ENCODE results near the gene COL1A1. TPM values are rescaled to one million over a fixed set of nuclear protein-coding genes. Genes with fewer than 3 reads are reported as not detected.

Gene COL1A1
- total and polyA plus RNA-seq, 3 donors from 2014 or later: 32.5 to 557 (median 35.1) TPM

DNA sequence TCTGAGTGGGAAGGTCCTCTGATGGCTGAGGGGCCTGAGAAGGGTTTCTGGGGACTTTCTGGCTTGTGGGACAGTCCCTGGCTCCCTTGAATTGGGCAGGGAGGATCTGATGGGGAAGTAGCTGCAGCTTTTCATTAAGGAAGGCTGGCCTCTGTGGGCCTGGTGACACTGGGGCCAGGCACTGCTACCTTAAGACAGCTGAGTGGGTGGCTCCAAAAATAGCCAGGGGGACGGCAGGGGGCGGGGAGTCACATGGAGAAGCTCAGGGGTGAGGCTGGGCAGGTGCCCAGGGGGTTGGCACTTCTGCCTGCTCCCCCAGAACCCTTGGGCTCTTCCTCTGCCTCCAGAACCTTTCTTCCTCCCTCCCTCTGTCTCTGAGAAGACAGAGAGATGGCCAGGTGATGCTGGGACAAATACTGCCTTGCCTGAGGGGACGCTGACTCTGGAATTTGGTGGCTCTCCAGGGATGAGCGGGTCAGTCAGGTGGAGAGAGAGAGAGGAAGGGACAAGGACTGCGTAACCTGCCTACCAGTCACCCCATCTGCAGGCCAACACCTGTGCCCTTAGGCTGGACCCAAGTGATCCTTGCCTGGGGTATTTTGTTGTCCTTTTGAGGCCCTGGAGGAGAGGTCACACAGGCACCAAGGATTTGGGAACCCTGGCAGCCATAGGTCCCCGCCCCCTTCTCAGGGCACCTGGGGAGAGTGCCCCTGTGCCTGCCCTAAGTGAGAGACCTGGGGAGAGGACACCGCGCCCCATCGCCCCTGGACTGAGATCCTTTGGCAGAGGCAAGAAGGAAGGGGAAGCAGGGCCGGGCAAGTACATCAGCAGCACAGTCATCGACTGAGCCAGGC lies 37.4 kb downstream of the COL1A1 start:
- Histone ChIP-seq H3K36me3 (ENCODE audit: low read depth, missing control alignments) (no peaks in the 10 kb centered on the region), H3K4me3 (no peak overlapping the region), H3K27ac (no peak overlapping the region), H3K9me3 (no peaks in the 10 kb centered on the region), H3K4me1 (peaks cover 5% of the 10 kb centered on the region), H3K27me3 (no peaks in the 10 kb centered on the region)
- TF ChIP-seq POLR2A (IDR thresholded peaks at IDR 0.05): no peak
- TF ChIP-seq CTCF (IDR thresholded peaks at IDR 0.05): no peak
- 86% methylated on average over 6 to 11 of the region's 11 CpGs for WGBS, 2 donors
- intact Hi-C loops (cut with DNase I; ENCODE audit: low total_unique reads): no loop called here
- no peak for DNase-seq

GRCh38 chr17:50162466-50163254 lies 38.8 kb downstream of the COL1A1 start:
- WGBS, 2 donors: 68 to 71% methylated on average over 8 of the region's 8 CpGs
- intact Hi-C loops (cut with DNase I; ENCODE audit: low total_unique reads): no loop called here
- H3K4me1 ChIP-seq: peaks cover 5% of the 10 kb centered on the region

DNA sequence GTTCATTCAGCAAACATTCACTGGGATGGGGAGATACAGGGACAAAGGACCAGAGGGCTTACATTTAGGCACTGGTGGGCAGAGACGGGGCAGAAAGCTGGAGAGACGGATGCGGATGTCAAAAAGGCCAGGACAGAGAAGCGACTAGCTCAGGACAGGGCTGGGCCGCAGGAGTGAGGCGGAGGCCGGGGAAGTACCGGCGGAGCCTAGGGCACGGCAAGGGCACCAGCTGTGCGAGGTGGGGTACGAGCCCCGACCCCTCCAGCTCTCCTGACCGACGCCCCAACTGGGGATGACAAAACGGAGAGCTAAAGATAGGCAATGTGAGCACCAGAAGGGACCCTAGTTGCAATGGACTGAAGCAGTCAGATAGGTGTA lies 39.5 kb downstream of the COL1A1 start:
- no peak for DNase-seq

More at GRCh38 chr17:50162466-50163254, 38.8 kb downstream of the COL1A1 start:
- no peaks in the 10 kb centered on the region for H3K36me3 ChIP-seq (ENCODE audit: low read depth, missing control alignments)
- no peak for TF ChIP-seq POLR2A (IDR thresholded peaks at IDR 0.05)
- no peak for TF ChIP-seq CTCF (IDR thresholded peaks at IDR 0.05)
- H3K27ac ChIP-seq: no peak overlapping the region
- no peak overlapping the region for H3K4me3 ChIP-seq
- DNase-seq: no peak
- no peaks in the 10 kb centered on the region for H3K9me3 ChIP-seq
- no peaks in the 10 kb centered on the region for H3K27me3 ChIP-seq

GRCh38 chr17:50161023-50161910 lies 40.2 kb downstream of the COL1A1 start:
- TF ChIP-seq CTCF (IDR thresholded peaks at IDR 0.05): peak; percentile 91 to 99 (median 98)
- no peak for TF ChIP-seq POLR2A (IDR thresholded peaks at IDR 0.05)
- peaks cover 4% of the 10 kb centered on the region for H3K4me1 ChIP-seq

More for the DNA sequence above, 39.5 kb downstream of the COL1A1 start:
- Histone ChIP-seq H3K9me3 (no peaks in the 10 kb centered on the region), H3K4me3 (peak overlapping the region; percentile 35 to 69), H3K36me3 (ENCODE audit: low read depth, missing control alignments) (no peaks in the 10 kb centered on the region), H3K27me3 (no peaks in the 10 kb centered on the region), H3K27ac (no peak overlapping the region), H3K4me1 (peaks cover 5% of the 10 kb centered on the region)
- 35 to 44% methylated on average over 16 of the region's 16 CpGs for WGBS, 2 donors
- intact Hi-C loops (cut with DNase I; ENCODE audit: low total_unique reads): no loop called here
- TF ChIP-seq POLR2A (IDR thresholded peaks at IDR 0.05): no peak

More at GRCh38 chr17:50161023-50161910, 40.2 kb downstream of the COL1A1 start:
- Histone ChIP-seq H3K9me3 (no peaks in the 10 kb centered on the region), H3K27ac (peak overlapping the region; percentile 16 to 79), H3K4me3 (peak overlapping the region; percentile 35 to 69), H3K36me3 (ENCODE audit: low read depth, missing control alignments) (no peaks in the 10 kb centered on the region), H3K27me3 (no peaks in the 10 kb centered on the region)
- peak; percentile 93 for DNase-seq
- 0 to 1% methylated on average over 38 to 53 of the region's 53 CpGs for WGBS, 2 donors
- intact Hi-C loops (cut with DNase I; ENCODE audit: low total_unique reads): no loop called here

All from testis (tissue), 3 donors.